HG03064 (cell line): Measurements from ENCODE around the gene GRB2.
"Not testable (repeated sequence)": the region's sequence is repeated elsewhere in the genome, so short reads cannot be mapped to it uniquely, and the experiment has no call there.

Source experiments
- ATAC-seq: cut with Tn5 transposase; IDR thresholded peaks from one replicate; pipeline ENCODE4 v1.9.1; 2021; ENCODE audit warnings: low read depth; ENCODE audit not compliant: unreplicated experiment

GRB2 gene

DNA sequence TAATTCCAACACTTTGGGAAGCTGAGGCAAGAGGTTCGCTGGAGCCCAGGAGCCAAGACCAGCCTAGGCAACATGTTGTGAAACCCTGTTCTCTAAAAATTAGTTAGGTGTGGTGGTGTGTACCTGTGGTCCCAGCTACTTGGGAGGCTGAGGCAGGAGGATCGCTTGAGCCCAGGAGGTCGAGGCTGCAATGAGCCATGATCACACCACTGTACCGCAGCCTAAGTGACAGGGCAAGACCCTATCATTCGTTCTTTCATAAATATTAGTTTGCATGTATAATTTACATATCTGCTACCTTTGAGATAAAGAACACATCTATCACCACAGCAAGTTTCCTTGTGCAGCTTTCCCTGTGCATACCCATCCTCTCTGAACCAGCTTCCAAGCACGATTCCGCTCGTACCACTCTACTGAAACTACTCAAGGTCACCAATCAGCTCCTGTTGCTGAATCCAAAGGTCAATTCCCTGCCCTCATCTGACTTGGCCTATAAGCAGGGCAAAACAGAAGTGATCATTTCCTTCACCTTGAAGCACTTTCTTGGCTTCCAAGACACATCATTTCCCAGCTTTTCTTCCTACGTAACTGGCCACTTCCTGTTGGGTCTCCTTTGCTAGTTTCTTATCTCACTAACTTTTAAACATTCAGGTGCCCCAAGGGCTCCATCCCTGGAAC lies 49.1 kb downstream of the GRB2 start:
- no peak for ATAC-seq

DNA sequence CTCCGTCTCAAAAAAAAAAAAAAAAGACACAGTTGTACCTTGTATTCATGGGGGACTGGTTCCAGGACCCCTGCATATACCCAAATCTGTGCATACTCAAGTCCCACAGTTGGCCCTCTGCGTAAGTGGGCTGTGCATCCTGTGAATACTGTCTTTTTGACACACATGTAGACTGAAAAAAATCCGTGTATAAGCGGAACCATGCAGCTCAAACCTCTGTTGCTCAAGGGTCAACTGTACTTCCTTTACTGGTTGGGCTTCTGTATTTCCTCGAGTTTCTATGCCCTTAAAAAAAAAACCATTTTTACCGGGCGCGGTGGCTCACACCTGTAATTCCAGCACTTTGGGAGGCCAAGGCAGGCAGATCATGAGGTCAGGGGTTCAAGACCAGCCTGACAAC lies 52.3 kb downstream of the GRB2 start:
- no peak for ATAC-seq

DNA sequence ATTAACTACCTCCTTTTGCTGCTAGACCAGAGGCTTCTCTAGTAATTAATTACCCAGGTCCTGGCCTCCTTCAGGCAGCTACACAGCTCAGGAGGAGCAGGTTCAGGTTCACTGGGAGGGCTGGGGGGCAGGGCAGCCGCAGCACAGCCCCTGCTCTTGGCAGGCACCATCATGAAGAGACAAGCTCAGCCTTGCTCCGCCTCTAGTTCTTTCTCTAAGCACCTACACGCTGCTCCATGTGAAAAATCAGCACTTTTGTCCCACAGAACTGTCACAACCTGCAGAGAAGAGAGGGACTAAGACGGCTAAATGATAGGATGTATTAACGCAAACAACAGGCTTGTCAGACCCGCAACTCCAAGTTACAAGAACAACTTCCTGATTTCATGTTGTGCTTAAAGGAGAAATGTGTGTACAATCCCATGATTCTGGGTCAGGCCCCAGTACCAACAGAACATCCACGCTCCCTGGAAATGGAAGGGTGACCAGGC lies 53.4 kb downstream of the GRB2 start:
- ATAC-seq: no peak

DNA sequence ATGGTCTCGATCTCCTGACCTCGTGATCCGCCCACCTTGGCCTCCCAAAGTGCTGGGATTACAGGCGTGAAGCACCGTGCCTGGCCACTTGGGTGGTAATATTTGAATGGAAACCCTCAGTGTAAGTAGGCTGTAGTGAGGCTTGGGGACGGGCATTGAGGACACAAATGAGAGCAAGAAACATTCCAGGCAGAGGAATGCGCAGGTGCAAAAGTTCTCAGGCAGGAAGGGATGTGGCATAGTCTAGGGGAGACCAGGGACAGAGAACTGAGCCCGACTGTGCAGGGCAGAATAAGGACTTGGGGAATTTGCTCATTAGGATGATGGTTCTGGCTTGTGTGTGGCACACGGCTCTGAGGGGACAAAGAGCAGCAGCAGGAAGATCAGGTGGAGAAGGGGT lies 54.8 kb downstream of the GRB2 start:
- no peak for ATAC-seq

DNA sequence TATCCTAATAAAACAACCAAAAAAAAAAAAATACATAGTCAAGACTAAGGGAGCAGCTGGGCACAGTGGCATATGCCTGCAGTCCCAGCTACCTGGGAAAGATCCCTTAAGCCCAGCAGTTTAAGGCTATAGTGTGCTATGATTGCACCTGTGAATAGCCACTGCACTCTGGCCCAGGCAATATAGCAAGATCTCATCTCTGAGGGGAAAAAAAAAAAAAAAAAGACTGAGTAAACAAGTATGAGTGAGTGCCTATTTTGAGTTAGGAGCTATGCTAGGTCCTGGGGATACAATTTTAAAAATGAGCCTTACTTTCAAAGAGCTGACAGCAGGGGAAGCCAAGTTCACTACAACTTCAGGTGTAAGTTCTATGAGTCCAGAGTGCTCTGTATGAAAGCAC lies 55.4 kb downstream of the GRB2 start:
- ATAC-seq: no peak

DNA sequence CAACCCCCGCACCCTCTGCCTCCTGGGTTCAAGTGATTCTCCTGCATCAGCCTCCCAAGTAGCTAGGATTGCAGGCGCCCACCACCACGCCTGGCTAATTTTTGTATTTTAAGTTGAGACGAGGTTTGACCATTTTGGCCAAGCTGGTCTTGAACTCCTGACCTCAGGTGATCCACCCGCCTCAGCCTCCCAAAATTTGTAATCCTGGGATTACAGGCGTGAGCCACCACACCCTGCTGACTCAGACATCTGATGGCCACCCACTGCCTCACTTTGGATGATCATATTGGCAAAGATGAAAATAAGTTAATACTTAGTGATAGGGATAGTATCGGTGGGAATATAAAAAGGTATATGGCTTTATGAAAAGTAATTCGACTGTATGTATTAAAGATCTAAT lies 55.9 kb downstream of the GRB2 start:
- ATAC-seq: no peak

DNA sequence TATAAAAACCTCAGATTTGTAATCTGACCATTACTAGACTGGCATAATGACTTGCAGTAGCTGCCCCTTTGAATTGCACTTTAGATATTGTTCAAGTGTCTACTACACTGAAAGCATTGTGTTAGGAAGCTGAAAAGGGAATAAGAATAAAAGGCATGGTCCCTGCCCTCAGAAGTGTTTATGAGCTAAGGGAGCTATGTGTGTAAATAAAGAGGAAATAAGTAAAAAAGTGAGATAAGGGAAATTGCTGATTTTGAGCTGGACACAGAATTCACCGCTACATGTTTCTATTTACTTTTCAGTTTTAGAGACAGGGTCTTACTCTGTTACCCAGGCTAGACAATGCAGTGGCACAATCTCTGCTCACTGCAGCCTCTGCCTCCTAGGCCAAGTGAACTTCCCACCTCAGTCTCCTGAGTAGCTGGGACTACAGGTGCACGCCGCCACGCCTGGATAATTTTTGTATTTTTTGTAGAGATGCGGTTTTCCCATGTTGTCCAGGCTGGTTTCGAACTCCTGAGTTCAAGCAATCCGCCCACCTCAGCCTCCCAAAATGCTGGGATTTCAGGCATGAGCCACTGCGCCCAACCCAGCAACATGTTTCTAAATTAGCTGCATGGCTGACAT lies 57.0 kb downstream of the GRB2 start:
- ATAC-seq: no peak

DNA sequence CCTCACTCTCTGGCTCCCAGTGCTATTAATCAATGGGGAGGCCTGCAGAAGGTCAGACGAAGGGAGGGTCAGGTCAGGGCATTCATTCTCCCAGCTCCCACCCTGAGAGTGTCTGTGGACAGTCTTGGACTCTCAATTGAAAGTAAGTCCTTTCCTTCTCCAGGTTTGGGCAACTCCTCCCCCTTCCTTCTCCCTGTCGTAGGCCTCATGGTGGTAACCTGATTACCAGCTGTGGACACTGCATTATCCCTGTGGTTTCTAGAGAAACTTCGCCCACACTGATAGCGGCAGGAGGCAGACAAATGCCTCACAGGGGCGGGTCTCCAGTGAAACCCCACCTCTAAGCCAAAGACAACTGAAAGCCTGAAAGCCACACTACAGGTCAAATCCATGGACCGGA lies 58.6 kb downstream of the GRB2 start:
- no peak for ATAC-seq

DNA sequence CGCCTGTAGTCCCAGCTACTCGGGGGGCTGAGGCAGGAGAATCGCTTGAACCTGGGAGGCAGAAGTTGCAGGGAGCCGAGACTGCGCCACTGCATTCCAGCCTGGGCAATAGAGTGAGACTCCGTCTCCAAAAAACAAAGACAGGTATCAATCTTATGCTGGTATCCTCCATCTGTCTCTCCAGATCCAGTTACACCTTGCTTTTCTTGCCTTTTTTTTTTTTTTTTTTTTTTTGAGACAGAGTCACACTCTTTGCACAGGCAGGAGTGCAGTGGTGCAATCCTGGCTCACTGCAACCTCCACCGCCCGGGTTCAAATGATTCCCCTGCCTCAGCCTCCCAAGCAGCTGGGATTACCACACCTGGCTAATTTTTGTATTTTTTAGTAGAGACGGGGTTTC lies 59.1 kb downstream of the GRB2 start:
- not testable (repeated sequence) for ATAC-seq

DNA sequence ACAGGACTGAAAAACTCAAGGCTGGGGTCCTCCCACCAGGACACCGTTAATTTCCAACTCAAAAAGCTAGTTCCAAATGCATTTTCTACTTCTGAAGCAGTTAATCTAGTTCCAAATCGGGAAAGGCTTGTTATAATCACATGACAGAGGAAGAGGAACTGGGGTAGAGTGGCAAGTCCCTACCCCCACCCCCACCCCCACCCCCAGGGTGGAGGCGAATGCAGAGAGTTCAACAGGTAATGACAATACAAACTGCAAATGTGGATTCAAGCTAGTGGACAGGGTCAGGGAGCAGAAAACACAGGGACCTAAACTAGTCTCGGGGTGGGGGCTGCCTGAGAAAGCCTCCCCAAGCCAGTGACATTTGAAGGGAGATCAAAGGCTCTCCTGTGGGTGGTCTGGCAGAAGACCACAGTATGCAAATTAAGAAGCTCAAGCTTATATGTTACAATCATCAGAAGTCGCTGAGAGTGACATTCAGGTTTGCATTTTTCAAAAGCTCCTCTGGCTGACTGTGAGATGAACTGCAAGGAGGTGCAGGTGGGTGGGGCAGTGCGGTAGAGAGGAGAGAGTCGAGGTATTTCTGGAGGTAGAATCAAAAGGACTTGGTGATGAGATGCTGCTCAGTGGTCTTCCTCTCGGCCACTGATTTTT lies 59.8 kb downstream of the GRB2 start:
- peak; percentile 46 for ATAC-seq

DNA sequence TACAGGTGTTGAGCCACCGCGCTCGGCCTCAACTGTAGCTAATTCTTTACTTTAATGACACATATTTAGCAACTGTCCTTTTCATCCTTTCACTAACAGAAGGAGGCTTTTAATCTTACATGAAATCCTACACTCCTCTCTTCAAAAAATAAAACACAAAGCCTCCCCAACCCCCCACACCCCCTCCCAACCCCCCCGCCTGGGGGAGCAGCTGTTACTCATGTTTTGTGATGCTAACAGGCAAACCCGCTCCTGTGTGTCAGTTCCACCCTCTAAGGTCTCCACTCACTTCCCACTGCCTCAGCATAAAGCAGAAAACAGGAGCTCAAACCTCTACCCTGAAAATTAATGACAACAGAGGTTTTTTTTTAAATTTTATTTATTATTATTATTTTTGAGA lies 60.8 kb downstream of the GRB2 start:
- no peak for ATAC-seq

DNA sequence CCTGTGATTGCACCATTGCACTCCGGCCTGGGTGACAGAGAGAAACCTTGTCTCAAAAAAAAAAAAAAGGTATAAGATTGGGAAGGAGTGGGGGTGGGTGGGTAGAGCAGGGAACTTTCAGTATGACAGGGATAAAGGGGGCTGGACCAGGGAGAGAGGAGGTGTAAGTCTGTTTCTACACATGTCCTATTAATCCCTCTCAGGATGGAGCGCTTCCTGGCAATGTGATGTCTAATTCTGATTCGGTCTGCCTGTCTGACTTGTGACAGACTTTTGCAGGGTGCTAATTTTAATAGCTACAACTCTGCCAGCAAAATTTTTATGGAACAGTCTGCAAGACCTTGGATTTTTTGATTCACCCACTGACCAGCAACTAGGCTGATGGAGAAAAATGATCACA lies 62.5 kb downstream of the GRB2 start:
- no peak for ATAC-seq

DNA sequence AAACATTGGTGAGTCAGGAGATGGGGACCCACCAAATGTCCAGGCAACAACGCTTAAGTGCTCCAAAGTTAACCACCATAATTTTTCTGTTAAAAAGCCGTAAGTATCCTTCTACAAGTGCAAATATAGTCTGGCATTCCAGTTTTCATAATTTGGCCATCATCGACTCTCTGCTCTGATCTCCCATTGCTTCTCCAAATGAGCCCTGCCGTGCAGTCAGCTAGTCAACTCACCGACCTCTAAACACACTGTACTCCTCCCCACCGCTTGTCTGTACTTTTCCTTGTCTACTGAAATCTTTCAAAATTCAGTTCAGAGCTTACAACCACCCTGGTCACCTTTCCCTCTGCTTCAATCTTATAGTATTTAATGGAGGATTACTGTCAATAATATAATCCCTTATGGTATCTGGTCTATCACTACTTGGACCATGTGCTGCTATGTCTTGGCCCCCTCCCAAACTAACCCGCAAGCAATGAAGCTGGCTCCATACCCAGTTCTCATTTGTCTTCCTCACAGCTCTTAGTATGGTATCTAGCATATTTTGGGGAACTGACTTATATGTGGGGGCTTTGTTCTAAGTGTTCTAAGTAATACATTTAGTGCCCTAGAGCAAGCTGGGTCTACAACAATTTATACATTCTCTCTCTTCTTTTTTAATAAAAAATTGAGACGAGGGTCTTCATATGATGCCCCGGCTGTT lies 63.5 kb downstream of the GRB2 start:
- no peak for ATAC-seq

DNA sequence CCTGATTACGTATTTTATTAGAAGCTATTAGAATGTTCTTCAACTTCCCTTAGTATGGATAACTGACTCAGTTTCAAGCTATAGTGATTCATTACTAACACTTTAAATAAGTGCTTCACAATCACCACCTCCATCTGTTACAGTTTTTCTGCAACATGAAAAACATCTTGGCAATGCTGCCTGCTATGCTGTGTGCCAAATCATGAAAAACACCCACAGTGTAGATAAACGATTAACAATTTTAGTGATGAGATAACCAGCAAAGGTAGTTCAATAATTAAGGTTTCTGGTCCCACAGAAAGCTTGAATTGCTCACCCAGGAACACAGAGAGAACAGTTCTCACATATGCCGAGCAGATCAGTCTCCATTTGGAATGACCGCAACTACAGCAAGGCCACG lies 64.8 kb downstream of the GRB2 start:
- ATAC-seq: no peak

DNA sequence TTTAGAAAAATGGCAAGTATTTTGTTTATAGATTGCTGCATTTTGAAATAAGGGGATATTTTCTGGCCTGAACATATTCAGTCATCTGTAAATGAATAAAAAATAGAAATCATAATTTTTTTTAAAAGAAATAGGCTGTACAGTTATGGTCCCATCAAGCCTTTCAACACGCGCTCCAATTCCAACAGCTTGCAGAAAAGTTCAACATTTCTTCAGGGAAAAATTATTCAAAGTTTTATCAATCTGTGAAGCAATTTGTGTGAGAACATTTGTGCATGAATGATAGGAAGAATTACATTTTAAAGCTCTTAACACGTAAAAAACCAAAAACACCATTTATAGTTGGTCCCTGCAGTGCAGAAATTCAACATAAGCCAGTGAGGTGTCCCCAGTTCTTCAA lies 65.5 kb downstream of the GRB2 start:
- no peak for ATAC-seq

DNA sequence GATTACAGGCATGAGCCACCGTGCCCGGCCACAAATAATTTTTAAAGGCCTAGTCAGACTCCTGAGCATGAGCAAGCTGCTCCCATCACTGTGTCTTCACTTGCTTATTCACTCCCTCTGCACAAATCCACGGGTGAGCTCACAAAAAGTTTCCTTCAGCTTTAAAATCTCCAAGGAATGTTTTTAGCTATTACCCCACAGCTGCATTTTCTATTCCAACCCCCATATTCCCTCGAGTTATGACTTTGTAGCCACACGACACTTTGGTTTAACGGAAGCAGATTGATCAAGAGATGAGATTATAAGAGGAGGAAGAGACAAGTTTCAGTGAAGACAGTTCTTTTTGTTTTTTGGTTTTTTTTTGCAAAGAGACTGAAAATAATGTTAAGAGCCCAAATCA lies 67.1 kb downstream of the GRB2 start:
- ATAC-seq: no peak

DNA sequence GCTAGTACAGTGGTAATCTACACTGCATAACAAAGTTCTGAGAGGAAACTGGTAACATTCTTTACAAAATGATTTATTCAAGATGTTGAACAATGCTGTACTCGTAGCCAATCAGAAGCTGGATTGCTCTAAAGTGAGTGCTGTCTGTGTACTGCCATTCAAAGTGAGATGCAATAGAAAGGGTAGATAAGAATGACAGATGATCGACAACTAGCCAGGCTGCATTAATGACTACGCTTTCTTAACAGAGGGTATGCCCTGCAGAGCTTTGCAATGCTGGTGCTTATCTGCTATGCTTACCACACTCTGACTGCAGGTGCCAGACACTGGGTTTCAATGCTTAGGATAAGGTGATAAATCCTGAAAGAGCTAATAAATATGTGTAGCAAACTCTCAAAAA lies 70.2 kb downstream of the GRB2 start:
- ATAC-seq: no peak

DNA sequence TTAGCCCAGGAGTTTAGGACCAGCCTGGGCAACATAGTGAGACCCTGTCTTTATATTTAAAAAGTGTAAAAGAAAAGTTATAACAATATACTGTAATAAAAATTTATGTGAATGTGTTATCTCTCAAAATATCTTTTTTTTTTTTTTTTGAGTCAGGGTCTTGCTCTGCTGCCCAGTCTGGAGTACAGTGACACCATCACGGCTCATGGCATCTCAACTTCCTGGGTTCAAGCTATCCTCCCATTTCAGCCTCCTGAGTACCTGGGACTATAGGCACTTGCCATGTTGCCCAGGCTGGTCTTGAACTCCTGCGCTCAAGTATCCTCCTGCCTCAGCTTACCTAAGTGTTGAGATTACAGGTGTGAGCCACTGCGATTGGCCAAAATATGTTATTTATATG lies 70.8 kb downstream of the GRB2 start:
- ATAC-seq: no peak

DNA sequence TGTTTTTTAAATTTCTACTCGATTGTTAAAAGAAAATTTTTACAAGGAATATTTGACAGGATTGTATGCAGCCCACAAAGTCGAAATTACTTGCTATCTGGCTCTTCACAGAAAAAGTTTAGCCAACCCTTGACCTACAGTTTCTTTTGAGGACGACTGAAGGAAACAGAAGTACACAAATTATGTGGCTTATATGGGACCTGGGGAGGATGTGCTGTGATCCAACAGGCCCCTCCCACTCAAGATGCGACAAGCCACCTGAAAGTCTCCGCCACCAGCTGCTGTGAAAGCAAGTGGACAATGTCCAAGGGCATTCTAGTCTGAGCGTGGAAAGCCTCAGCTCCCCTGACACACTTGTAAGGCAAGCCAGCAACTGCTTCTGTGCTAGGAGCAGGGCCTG lies 73.8 kb downstream of the GRB2 start:
- ATAC-seq: no peak

DNA sequence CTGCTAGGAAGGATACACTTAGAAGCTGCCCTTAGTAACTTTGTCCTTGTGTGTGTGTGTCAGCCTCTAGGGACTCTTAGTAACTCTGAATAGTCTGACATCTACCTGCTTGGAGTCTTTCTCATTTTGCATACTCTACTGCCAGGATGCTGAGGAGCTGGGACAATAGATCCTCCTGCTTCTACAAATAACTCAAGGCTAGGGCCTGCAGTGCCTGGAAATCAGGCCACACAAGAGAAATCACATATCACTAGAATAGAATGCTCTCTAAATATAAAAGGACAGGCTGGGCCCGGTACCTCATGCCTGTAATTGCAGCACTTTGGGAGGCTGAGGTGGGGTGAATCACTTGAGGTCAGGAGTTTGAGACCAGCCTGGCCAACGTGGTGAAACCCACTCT lies 77.7 kb downstream of the GRB2 start:
- no peak for ATAC-seq

DNA sequence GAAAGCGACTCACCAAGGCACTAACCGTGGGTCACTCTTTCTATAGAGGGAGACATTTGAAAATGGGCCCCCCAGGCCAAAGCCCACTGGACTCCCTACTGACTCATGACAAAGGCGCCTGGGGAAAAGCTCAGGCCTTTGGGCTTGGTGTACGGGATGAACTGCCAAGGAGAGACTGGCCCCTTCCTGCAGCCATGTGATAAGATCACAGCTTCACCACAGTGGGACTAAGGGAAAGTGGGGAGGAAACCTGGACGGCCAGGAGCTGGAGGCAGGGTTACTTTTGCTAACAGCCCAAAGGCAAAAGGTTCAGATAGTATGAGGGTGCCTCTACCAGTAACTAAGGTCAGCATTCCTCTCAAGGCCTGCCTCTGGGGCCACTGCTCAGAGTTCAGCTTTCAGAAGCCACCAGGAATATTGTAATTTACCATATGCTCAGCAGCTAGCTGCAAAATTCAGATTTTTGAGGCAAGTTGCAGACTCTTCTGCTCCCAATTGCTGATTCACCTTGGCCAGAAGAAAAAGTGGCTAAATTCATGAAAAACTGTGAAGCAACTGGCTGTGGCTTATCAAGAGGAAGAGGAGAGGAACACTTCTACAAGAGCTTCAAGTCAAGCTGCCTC lies 79.1 kb downstream of the GRB2 start:
- ATAC-seq: no peak
